Measurements from ENCODE around the gene SERPINB10.

Gene SERPINB10

DNA sequence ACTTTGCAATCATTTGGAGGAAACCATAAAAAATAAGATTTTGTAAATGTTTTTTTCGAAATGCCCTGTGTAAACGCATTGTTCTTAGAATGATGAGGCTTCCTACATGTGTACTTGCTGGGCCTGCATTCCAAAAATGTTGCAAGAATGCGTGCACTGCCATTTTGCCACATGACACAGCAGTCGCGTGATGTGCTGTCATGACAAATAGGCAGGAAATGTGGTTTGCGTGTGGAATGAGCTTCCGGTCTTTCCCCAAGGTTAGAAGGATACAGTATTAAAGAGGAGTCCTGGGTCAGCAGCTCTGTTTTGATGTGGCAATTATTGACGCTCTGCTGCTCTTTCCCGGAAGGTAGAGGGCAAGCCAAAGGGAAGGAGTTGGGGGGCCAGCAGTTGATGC lies 38.4 kb upstream of the SERPINB10 start:
- H3K4me3 ChIP-seq (ENCODE audit: low read depth, low read length): no peak overlapping the region
- TF ChIP-seq, protein P1, sequence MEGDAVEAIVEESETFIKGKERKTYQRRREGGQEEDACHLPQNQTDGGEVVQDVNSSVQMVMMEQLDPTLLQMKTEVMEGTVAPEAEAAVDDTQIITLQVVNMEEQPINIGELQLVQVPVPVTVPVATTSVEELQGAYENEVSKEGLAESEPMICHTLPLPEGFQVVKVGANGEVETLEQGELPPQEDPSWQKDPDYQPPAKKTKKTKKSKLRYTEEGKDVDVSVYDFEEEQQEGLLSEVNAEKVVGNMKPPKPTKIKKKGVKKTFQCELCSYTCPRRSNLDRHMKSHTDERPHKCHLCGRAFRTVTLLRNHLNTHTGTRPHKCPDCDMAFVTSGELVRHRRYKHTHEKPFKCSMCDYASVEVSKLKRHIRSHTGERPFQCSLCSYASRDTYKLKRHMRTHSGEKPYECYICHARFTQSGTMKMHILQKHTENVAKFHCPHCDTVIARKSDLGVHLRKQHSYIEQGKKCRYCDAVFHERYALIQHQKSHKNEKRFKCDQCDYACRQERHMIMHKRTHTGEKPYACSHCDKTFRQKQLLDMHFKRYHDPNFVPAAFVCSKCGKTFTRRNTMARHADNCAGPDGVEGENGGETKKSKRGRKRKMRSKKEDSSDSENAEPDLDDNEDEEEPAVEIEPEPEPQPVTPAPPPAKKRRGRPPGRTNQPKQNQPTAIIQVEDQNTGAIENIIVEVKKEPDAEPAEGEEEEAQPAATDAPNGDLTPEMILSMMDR (IDR thresholded peaks at IDR 0.05; ENCODE audit: insufficient read depth, low read depth, low read length, missing control alignments): no peak
- no peak for DNase-seq (ENCODE audit: low read depth)

DNA sequence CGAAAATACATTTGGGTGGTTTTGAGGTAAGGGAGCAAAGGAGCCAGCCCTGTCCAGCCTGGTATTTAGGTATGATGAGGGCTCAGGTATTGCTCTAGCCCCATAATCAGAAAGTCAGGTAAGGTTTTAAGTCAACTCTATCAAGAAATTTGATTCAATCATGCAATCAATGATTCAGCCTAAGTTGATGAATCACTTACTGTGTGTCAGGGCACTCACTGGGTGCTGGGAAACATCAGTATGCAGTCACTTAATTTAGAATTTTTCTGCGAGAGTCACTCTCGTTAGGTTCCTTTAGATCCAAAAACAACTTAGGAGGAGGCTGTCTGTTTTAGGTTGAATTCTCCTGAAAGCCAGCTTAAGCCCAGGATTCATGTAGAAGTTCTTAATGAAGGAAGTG lies 37.9 kb upstream of the SERPINB10 start:
- no peak for DNase-seq (ENCODE audit: low read depth)
- TF ChIP-seq, protein P1 (IDR thresholded peaks at IDR 0.05; ENCODE audit: insufficient read depth, low read depth, low read length, missing control alignments): no peak
- H3K4me3 ChIP-seq (ENCODE audit: low read depth, low read length): no peak overlapping the region

DNA sequence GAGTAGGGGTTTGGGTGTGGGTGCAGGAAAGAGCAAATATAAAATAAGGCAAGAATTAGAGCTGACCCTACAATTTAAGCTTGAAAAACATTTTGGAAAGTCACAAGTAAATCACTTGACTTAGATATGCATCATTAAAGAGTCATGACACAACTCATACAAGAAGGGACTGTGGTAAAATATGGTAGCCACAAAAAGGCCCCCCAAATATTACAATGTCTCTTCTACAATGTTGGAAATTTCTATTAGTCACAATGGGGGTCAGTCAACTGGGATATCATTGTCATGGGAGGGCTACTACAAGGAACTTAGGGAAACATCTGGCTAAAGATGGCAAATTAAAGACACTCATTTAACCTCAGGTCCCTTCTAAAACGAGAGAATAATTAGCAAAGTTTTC lies 35.9 kb upstream of the SERPINB10 start:
- DNase-seq (ENCODE audit: low read depth): no peak
- TF ChIP-seq, protein P1 (IDR thresholded peaks at IDR 0.05; ENCODE audit: insufficient read depth, low read depth, low read length, missing control alignments): no peak
- no peak overlapping the region for H3K4me3 ChIP-seq (ENCODE audit: low read depth, low read length)

DNA sequence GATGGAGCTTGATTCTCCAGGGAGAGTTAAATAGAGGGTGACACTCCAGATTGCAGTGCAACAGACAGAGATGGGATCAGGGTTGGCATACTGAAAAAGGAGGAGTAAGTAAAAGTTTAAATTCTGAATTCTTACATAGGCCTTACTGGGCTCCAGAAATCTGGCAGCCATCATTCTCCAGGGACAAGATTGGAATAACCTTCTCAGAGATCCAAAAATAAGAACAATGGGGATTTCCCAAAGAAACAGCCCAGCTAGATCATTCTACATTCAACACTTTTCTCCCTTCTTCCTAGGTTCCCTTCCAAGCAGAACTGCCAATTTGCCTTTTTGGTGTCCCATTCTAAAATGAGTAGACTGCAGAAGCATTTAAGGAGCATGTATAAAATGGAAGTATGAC lies 35.2 kb upstream of the SERPINB10 start:
- TF ChIP-seq, protein P1 (IDR thresholded peaks at IDR 0.05; ENCODE audit: insufficient read depth, low read depth, low read length, missing control alignments): no peak
- H3K4me3 ChIP-seq (ENCODE audit: low read depth, low read length): no peak overlapping the region
- no peak for DNase-seq (ENCODE audit: low read depth)

DNA sequence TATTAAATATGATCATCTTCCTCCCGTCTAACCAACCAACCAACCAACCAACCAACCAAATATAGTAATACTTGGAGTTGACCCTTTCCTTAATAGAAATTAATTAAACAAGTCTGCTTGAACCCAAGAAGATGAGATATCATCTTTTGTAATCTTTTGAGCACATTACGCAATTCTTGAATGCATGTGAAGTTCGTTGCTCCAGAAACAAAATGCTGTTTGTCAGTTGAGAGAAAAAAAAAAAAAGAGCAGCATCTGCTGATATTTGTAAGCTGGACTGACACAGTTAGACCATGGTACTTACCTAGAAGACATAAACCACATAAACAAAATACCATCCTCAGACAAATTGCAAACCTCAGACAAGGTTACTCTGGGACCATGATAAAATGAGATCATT lies 29.4 kb upstream of the SERPINB10 start:
- TF ChIP-seq, protein P1 (IDR thresholded peaks at IDR 0.05; ENCODE audit: insufficient read depth, low read depth, low read length, missing control alignments): no peak
- no peak overlapping the region for H3K4me3 ChIP-seq (ENCODE audit: low read depth, low read length)
- DNase-seq (ENCODE audit: low read depth): no peak

DNA sequence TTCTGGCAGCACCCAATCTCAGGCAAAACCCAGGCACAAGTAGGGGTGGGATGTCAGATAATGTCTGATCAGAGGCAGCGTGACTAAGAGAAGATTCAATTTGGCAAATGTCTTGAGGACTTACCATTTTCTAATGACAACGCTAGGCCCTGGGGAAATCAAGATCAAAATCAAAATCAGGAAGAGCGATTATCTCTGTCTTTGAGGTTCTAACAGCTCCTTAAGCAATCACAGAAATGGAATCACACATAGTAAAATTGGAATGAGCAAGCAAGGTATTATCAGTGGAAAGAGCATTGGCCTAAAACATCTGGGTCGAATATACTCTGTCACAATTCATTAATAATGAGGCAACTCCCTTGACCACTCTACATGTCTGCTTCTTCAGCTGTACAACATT lies 28.8 kb upstream of the SERPINB10 start:
- no peak for DNase-seq (ENCODE audit: low read depth)
- TF ChIP-seq, protein P1 (IDR thresholded peaks at IDR 0.05; ENCODE audit: insufficient read depth, low read depth, low read length, missing control alignments): no peak

DNA sequence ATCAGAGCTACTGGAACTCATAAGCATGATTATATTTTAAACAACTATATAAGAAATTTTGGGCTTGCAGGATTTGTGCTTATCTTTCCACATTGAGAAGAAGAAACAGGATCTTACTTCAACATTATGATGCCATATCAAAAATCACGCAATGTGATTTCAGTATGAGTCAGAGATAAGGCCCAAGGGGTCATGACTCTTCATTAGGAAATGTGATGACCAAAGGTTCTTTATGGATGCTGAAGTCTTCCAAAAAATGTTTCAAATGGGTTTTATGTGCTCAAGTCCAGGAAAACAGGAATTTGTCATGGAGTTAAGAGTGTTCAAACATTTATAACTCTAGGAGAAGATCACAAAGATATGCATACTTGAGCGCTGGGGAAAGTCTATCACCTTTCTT lies 28.0 kb upstream of the SERPINB10 start:
- H3K4me3 ChIP-seq (ENCODE audit: low read depth, low read length): no peak overlapping the region
- no peak for DNase-seq (ENCODE audit: low read depth)
- TF ChIP-seq, protein P1 (IDR thresholded peaks at IDR 0.05; ENCODE audit: insufficient read depth, low read depth, low read length, missing control alignments): no peak

More for the DNA sequence above, 28.8 kb upstream of the SERPINB10 start:
- H3K4me3 ChIP-seq (ENCODE audit: low read depth, low read length): no peak overlapping the region

All from GM12865 (cell line).